GM08714 (cell line): Measurements from ENCODE around the gene IL10RA.
"Not testable (repeated sequence)": the region's sequence is repeated elsewhere in the genome, so short reads cannot be mapped to it uniquely, and the experiment has no call there.

Source experiments
- H3K4me3 ChIP-seq: fragments of 200-500 bp; sonication (Bioruptor generic); 2 replicates; pipeline ENCODE4 v1.5.1; 2014; ENCODE audit warnings: mild to moderate bottlenecking, low read length, inconsistent platforms
- ZNF274 ChIP-seq: IDR thresholded peaks from 2 replicates; pipeline ENCODE4 v1.6.1; 2012; ENCODE audit warnings: mild to moderate bottlenecking, low read depth, low read length

Gene IL10RA

DNA sequence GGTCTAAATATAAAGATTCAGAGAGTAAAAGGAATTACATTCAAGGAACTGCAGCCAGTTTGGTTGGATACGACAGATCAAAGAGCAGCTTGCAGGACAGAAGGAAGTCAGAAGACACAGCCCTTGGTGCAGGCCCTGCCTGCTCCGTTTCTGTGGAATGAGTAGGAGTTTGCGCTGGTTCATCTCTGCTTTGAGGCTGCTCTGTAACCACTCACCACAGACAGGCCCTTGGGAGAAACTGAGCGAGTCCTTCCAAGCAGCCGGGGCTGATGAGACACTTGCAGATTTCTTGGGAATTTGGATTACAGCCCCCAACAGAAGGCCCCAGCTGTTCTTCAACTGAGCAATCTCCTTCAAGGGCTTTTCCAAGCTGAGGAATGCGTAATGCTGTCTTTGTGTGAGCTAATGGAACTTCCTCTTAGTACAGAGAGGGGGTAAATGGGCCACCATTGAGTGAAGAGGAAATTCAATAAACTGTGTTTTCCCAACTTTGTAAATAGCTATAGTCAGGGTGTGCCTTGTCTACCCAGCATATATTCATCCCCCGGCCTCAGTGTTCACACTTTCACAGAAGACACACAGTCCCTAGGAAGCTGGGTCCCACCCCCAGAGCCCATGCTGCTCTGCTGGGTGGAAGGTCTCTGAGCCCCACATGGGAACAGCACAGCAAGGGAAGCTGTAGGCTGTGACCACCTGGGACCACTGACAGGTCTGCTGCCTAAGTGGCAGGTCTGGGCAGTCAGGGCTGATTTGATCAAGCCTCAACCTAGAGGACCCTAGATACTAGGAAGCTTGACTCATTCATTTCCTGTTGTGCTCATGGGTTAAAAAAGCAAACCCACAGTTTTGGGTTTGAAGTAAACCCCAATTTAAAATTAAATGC lies 16.6 kb downstream of the IL10RA start:
- H3K4me3 ChIP-seq = no peak overlapping the region
- no peak for TF ChIP-seq ZNF274

- no peak overlapping the region for H3K4me3 ChIP-seq
- no peak for TF ChIP-seq ZNF274
Observed at GRCh38 chr11:118003456-118003855, 17.3 kb downstream of the IL10RA start.

GRCh38 chr11:118004543-118005223 lies 18.5 kb downstream of the IL10RA start:
- no peak for TF ChIP-seq ZNF274
- no peak overlapping the region for H3K4me3 ChIP-seq

- H3K4me3 ChIP-seq = no peak overlapping the region
Observed at GRCh38 chr11:118005224-118006152, 19.3 kb downstream of the IL10RA start.

DNA sequence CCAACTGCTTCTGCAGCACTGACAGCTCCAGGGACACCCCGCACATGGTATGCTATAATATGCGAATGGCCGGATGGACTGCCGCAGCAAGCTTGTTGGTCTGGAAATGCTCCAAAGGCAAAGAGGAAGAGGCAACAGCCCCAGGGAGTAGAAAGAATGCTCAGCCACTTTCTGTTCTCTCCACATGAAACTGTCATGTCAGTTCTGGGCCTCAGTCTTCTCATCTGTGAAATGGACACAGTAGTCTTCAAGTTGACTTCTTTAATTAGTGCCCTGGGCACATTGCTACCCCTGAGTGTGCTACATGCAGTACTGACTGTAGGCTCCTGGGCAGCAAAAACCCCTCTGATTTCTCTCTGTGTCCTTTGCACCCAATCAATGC lies 19.9 kb downstream of the IL10RA start:
- no peak for TF ChIP-seq ZNF274
- no peak overlapping the region for H3K4me3 ChIP-seq

More at GRCh38 chr11:118005224-118006152, 19.3 kb downstream of the IL10RA start:
- no peak for TF ChIP-seq ZNF274

DNA sequence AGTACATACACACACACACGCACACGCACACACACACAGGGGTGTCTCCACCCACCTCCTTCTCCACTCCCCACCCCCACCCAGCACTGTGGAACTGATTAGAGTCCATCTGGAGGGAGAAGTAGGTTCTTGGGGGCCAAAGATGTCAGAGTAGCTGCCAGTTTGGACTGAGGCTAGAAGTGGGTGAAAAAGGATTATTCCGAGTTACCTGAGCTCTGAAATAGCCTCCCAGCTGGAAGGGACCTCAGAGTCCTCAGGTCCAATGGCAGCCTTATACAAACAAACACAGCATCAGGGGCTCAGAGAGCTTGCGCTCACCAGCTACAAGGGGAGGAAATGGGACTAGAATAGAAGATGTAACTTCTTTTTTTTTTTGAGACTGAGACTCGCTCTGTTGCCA lies 20.8 kb downstream of the IL10RA start:
- TF ChIP-seq ZNF274 = no peak
- no peak overlapping the region for H3K4me3 ChIP-seq

DNA sequence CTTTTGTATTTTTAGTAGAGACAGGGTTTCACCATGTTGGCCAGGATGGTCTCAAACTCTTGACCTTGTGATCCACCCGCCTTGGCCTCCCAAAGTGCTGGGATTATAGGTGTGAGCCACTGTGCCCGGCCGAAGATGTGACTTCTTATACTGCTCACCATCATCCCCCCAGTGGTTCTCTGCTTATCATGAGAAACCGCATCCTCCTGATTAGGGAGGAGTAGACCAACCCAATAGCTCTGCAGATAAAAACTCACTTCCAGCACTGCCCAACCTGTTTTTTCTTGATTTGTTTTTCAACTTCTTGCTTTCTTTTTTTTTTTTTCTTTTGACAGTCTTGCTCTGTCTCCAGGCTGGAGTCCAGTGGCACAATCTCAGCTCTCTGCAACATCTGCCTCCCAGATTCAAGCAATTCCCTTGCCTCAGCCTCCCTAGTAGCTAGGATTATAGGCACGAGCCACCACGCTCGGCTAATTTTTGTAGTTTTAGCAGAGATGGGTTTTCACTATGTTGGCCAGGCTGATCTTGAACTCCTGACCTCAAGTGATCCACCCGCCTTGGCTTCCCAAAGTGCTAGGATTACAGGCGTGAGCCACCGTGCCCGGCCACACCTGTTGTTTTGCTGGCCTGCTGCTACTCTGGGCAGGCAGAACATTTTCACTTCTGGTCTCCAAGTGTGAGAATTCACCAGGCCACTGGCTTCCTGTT lies 21.5 kb downstream of the IL10RA start:
- H3K4me3 ChIP-seq = not testable (repeated sequence)

DNA sequence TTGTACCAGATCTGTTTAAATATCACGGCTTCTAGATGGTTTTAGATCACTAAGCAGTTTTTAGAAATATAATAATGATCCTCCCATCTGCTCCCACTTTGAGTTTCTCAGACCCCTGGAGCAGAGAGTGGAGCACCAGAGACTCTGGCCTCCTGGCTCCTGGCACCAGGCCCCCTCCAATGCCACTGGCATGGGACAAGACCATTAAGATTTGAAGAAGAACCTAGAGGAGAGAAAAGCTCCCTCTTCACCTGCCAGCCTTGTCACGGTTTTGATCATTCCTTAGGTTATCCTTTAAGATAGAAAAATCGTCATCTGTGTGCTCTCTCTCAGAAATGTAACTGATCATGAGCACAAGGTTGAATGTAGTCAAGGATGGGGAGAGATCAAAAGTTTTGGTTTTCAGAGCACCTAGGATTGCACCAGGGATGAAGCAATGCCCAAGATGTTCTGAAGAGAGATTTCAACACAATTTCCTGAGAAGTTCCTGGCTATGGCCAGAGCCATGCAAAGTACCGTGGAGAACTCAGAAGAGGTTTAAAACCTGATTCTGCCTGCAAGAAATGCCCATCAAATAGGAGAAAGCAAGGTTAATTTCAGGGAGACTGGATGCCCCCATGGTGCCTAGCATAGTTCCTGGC lies 22.2 kb downstream of the IL10RA start:
- no peak for TF ChIP-seq ZNF274

DNA sequence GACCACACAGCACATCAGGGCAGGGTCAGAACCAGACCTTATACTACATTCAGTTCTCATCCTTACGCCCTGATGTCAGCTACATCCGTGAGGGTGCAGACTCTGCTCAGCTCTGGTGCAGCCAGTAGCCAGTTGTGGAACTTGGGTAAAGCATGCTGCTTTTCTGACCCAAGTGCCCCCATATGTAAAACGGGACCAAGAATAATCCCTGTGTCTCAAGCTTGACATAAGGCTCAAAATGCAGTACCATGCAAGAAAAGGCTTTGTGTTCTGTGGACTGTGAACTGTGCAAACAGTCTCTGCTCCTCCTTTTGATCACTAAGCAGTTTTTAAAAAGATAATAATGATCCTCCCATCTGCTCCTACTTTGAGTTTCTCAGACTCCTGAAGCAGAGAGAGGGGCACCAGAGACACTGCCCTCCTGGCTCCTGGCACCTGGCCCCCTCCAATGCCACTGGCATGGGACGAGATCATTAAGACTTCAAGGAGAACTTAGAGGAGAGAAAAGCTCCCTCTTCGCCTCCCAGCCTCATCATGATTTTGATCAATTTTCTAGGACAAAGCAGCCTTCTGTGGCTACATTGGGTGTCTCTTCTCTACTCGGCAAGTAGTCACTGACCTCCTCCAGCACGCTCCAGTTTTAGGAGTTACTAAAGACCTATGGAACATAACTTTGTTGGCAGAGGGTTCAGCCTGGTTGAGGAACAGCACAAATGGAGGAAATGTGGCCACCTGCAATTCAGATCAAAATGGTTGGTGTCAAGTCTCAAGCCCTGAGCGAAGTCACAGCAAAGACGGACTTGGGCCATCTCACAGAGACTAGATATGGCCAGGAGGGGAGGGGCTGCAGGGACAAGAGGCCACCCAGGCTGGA lies 23.9 kb downstream of the IL10RA start:
- TF ChIP-seq ZNF274 = no peak
- no peak overlapping the region; the same call in 1 of the 2 replicates for H3K4me3 ChIP-seq

More for the DNA sequence above, 22.2 kb downstream of the IL10RA start:
- no peak overlapping the region; the same call in 1 of the 2 replicates for H3K4me3 ChIP-seq

DNA sequence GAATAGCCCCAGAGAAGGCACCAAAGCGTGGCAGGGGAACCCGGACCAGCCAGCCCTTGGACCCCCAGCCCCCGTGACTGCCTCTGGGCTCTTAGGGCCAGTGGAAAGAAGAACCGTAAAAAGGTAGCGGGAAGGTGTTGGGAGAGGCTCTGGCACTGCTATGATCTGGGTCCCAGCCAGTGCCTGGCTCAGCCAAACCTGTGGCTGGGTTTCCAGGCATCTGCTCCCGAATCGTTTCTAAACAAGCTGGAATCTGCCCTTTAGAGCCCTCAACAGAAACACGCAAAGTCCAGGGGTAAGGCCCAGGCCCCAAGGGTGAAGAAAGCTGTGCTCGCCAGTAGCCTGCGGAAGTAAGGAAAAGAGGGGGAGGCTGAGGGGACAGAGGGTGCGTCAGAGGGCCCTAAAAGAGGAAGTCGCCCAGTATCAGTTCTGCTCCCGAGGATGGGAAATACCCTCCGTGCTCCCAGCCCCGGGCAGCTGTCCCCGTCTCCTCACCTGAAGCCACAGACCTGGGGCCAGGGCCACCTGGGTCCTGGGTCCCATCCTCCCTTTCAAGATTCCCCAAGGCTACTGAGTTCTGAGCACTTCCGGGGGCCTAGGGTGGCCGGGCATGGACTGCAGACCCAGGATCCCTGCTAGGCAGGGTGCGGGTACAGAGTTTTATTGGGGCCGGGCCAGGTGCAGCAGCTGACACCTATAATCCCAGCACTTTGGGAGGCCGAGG lies 24.7 kb downstream of the IL10RA start:
- no peak overlapping the region; the same call in 1 of the 2 replicates for H3K4me3 ChIP-seq
- no peak for TF ChIP-seq ZNF274

DNA sequence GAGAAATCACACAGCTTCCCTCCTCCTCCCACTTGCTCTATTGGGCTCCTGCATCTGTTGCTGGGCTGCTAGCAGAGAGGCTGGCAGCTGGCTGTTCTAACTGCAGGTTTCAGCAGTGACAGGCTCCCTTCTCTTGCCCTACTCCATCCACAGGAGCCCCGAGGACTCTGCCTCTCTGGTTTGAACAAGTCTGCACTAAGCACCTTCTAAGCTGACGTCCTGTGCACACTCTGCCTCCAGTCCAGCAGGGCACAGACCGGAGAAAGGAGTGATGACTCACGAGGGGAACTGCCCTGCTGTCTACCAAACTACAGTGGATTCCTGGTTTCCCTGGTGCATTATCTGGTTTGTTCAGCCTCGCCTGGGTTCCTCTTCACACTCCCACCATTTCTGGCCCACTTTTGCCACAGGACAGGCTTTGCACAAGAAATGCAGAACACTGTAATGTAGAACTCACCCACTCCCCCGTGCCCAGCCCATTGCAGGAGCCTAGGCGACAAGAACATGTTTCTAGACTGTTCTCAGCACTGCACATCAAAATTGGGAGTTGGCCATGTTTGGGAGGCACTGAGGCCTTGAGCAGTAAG lies 26.0 kb downstream of the IL10RA start:
- no peak for TF ChIP-seq ZNF274
- H3K4me3 ChIP-seq = no peak overlapping the region
